Measurements from ENCODE around the gene KCNQ5.

GRCh38 chr6:72646604-72647485 is 25.0 kb downstream of the KCNQ5 start:
- TF ChIP-seq CTCF (conservative IDR thresholded peaks at IDR 0.05; ENCODE audit: low read depth, low read length), result no peak
- no peak for TF ChIP-seq EZH2 (IDR thresholded peaks at IDR 0.05; ENCODE audit: borderline replicate concordance, low read depth, low read length, poor library complexity, severe bottlenecking)
